ENCODE measurements around the gene CANX. TPM values are rescaled to one million over a fixed set of nuclear protein-coding genes. Genes with fewer than 3 reads are reported as not detected.

The CANX gene
- total RNA-seq, 1 donor from 2014 or later, result 318 TPM

GRCh38 chr5:179720222-179720621 lies 21.5 kb downstream of the CANX start:
- TF ChIP-seq CTCF (IDR thresholded peaks at IDR 0.05), result no peak
- DNase-seq, result no peak
- intact Hi-C loops (cut with micrococcal nuclease), result no loop called here
- Mint-ChIP-seq H3K27ac (no peak overlapping the region), H3K4me3 (no peak overlapping the region), H3K27me3 (no peaks in the 10 kb centered on the region), H3K4me1 (no peaks in the 10 kb centered on the region), H3K36me3 (ENCODE audit: low read depth) (peaks cover 85% of the 10 kb centered on the region), H3K9me3 (no peaks in the 10 kb centered on the region)
- ChIA-PET CTCF (no interaction called here), POLR2A (interaction anchor here (0.8 kb wide), 1 partner anchor 12 kb away, joined by 5 read pairs; the partner anchor contains the start of gene MAML1)
- no peak for ATAC-seq (ENCODE audit: low read depth)

- Mint-ChIP-seq H3K4me1 (peaks cover 5% of the 10 kb centered on the region), H3K9me3 (no peaks in the 10 kb centered on the region), H3K36me3 (ENCODE audit: low read depth) (peaks cover 86% of the 10 kb centered on the region), H3K27me3 (no peaks in the 10 kb centered on the region), H3K27ac (no peak overlapping the region), H3K4me3 (no peak overlapping the region)
- DNase-seq, result no peak
- no peak for TF ChIP-seq CTCF (IDR thresholded peaks at IDR 0.05)
- no peak for ATAC-seq (ENCODE audit: low read depth)
- ChIA-PET CTCF (no interaction called here), POLR2A (interaction anchor here (0.6 to 0.7 kb wide), 2 partner anchors 17 to 59 kb away, joined by 3 to 4 read pairs; no protein-coding TSS in a partner anchor)
- intact Hi-C loops (cut with micrococcal nuclease), result no loop called here
Measured at GRCh38 chr5:179724163-179724562, 25.4 kb downstream of the CANX start.

GRCh38 chr5:179727106-179727505 lies 28.3 kb downstream of the CANX start:
- Mint-ChIP-seq H3K36me3 (ENCODE audit: low read depth) (peaks cover 83% of the 10 kb centered on the region), H3K9me3 (no peaks in the 10 kb centered on the region), H3K4me3 (no peak overlapping the region), H3K27ac (no peak overlapping the region), H3K4me1 (peaks cover 15% of the 10 kb centered on the region), H3K27me3 (no peaks in the 10 kb centered on the region)
- intact Hi-C loops (cut with micrococcal nuclease), result no loop called here
- ChIA-PET POLR2A (no interaction called here), CTCF (no interaction called here)
- TF ChIP-seq CTCF (IDR thresholded peaks at IDR 0.05), result no peak
- DNase-seq, result no peak
- ATAC-seq (ENCODE audit: low read depth), result no peak

GRCh38 chr5:179729303-179729702 lies 30.5 kb downstream of the CANX start:
- Mint-ChIP-seq H3K9me3 (no peaks in the 10 kb centered on the region), H3K4me3 (no peak overlapping the region), H3K4me1 (peaks cover 24% of the 10 kb centered on the region), H3K27ac (no peak overlapping the region), H3K36me3 (ENCODE audit: low read depth) (peaks cover 66% of the 10 kb centered on the region), H3K27me3 (no peaks in the 10 kb centered on the region)
- intact Hi-C loops (cut with micrococcal nuclease), result no loop called here
- ChIA-PET CTCF (interaction anchor here (1.1 kb wide), 1 partner anchor 27 kb away, joined by 3 read pairs; no protein-coding TSS in a partner anchor), POLR2A (interaction anchor here (0.6 to 1.2 kb wide), 2 partner anchors 106 to 1126 kb away, joined by 3 to 4 read pairs; partner anchors contain the start of gene HNRNPH1)
- ATAC-seq (ENCODE audit: low read depth), result no peak
- no peak for TF ChIP-seq CTCF (IDR thresholded peaks at IDR 0.05)
- no peak for DNase-seq

GRCh38 chr5:179729727-179730126 lies 31.0 kb downstream of the CANX start:
- no peaks in the 10 kb centered on the region for H3K27me3 Mint-ChIP-seq
- peaks cover 62% of the 10 kb centered on the region for H3K36me3 Mint-ChIP-seq (ENCODE audit: low read depth)
- ATAC-seq (ENCODE audit: low read depth), result no peak
- peaks cover 29% of the 10 kb centered on the region for H3K4me1 Mint-ChIP-seq
- no peak overlapping the region for H3K27ac Mint-ChIP-seq
- intact Hi-C loops (cut with micrococcal nuclease), result loop anchor here (10.0 kb wide), 2 partner anchors 1075 to 1105 kb away; partner anchors contain the start of genes CLK4 and MGAT1
- DNase-seq, result no peak
- CTCF ChIA-PET, result interaction anchor here (1.1 kb wide), 1 partner anchor 27 kb away, joined by 3 read pairs; no protein-coding TSS in a partner anchor
- no peak overlapping the region for H3K4me3 Mint-ChIP-seq
- POLR2A ChIA-PET, result interaction anchor here (0.6 to 1.2 kb wide), 3 partner anchors 106 to 1126 kb away, joined by 3 to 4 read pairs (median 3); partner anchors contain the start of gene HNRNPH1
- no peaks in the 10 kb centered on the region for H3K9me3 Mint-ChIP-seq
- no peak for TF ChIP-seq CTCF (IDR thresholded peaks at IDR 0.05)

Measured in activated B cell treated with CpG ODN at 0.5 μM for 24 hours (primary cell).